Measurements from ENCODE around the gene F2R.
"Not testable (repeated sequence)": the region's sequence is repeated elsewhere in the genome, so short reads cannot be mapped to it uniquely, and the experiment has no call there.

The F2R gene
- total RNA-seq = 0.71 to 19.5 (median 1.7) reads per million in 3 experiments

DNA sequence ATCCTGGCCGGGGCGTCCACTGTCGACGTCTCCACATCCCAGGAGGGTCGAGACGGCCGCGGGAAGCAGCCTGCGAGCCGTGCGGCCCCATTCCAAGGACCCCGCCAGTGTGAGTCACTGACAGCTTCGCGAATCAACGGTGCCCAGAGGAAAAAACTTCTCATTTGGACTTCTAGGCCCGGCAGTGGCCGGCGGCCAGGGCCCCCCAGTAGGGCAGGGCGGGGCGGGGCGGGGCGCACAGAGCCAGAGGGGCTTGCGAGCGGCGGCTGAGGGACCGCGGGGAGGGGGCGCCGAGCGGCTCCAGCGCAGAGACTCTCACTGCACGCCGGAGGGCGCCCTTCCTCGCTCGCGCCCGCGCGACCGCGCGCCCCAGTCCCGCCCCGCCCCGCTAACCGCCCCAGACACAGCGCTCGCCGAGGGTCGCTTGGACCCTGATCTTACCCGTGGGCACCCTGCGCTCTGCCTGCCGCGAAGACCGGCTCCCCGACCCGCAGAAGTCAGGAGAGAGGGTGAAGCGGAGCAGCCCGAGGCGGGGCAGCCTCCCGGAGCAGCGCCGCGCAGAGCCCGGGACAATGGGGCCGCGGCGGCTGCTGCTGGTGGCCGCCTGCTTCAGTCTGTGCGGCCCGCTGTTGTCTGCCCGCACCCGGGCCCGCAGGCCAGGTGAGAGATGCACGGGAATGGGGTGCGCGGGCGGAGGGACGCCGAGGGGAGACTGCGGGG lies at the start of gene F2R:
Gene F2R (plus strand): TSS at position 391 of the 720 bp plus-strand sequence. CDS start 182 bp downstream, at position 573.
- DNase-seq = peak; percentile 38

DNA sequence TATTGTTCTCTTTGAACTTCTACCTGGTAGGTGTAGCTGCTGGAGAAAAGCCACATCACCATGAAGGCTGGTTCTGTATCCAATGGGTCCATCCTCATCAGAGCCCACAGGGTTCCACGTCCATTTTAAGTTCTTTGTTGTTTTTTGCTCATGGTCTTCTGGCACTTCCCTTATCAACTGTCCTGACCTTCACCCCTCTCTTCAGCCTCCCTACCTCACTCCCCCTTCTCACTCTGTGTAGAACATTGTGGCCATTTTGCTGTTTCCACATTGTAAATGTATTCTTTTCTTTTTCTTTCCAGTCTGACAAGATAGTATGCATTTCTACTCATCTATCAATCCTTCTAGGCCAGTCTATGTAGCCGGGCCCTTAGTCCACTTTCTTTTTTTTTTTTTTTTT lies 48.4 kb upstream of the F2R start:
- DNase-seq = no peak

DNA sequence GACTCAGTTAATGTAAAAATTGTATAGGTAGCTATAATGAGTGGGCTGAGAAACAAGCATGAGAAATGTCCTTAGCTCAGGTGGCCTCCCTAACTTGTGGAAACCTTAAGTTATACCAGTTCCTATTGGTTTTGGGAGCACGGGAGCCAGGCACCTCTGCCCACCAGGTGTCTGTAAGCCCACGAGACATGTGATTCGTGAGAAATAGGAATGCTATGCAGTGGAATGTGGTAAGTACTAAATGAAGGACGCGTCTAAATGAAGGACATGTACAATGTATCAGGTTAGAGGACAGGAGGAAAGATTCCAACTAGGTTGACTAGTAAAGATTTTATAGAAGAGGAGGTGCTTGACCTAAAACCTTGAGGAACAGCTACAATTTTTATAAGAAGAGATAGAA lies 46.7 kb upstream of the F2R start:
- no peak for DNase-seq

DNA sequence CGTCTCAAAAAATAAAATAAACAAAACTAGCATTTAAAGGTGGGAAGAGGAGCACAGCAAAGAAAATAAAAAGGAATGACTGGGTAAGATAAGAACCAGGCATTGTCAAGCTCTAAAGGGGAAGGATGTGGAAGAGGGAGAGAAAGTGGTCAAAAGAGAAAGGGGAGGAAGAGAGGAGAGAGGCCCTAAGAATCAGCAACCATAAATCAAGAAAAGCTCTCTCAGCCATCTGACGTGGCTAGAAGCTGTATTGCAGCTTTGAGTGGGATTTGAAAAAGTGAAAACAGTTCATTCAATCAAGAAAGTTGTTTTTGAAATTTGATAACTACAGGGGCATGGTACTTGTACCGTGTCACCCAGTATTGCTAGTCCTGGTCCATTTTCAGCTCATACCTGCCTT lies 45.4 kb upstream of the F2R start:
- no peak for DNase-seq

DNA sequence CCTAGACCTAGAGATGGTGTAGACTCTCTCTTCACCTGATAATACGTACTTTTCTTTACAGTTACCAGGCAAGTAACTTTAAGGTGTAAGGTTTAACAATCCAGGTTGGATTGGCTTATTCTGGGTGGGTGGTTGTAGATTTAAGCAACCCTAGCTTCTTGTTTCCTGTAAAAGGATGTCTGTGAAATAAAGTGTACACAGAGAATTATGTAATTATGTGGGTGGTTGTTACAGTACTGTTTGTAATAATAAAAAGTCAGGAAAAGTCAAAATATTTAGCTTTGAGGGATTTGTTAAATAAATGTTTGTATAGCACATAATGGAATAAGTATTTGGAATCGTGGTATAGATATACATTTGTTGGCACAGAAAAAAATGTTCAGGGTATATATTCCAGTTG lies 43.7 kb upstream of the F2R start:
- DNase-seq = no peak

DNA sequence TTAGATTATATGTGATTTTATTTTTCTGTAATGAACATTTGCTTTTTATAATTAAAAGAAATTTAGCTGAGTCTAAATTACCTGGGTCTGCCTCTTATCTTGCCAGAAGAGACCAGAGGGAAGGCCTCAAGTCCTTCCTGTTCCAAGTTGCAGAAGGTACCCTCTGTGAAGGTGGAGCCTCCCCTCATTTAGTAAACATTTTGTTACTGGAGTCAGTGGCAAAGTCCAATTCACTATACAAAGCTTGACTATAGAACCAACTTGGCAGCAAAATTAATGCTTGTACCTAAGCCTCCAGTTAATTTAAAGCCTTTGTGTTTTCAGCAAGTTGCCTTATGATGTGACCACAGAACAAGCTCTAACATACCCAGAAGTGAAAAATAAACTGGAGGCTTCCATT lies 42.8 kb upstream of the F2R start:
- no peak for DNase-seq

DNA sequence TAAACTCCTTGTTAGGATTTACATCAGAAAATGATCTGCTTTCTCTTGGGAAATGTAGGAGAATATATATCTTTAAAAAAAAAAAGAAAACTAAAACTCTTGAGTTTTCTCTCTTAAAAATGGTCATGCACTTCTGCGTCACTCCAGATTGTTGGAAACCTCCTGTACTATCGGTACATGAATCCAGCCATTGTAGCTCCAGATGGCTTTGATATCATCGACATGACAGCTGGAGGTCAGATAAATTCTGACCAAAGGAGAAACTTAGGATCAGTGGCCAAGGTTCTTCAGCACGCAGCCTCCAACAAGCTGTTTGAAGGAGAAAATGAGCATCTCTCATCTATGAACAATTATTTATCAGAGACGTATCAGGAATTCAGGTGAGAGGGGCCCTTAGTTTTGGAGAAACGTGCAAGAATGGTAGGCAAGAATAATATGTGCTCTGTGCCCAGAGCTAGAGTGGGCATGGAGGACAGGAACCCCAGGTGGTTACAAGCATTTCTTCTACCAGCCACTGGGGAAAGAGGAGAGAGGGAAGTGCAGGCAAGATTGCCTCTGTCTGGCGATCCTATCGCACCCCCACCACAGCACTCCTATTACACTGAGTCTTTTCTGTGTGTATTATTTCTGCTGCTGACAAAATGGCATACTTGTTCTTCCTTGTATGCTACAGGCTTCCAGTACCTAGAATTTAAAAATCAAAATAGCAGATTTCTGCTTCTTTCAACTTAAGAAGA lies 41.4 kb upstream of the F2R start:
- no peak for DNase-seq

DNA sequence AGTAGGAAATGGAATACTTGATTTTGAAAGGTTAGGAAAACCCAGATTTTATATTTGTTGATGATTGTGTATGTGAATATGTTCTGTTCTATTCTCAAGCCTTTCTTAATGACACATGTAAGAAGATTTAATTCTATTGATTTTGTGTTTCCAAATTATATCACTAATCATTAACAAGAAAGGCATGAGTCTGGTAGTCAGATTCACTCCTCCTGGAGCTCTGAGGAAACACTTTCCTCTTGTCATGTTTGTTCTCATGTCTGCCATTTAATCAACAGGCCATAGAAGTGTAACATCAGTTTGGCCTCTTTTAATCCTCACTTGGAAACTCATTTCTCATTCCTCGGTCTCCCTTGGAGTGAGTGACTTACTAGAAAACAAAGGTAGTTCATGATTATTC lies 40.6 kb upstream of the F2R start:
- DNase-seq = no peak

DNA sequence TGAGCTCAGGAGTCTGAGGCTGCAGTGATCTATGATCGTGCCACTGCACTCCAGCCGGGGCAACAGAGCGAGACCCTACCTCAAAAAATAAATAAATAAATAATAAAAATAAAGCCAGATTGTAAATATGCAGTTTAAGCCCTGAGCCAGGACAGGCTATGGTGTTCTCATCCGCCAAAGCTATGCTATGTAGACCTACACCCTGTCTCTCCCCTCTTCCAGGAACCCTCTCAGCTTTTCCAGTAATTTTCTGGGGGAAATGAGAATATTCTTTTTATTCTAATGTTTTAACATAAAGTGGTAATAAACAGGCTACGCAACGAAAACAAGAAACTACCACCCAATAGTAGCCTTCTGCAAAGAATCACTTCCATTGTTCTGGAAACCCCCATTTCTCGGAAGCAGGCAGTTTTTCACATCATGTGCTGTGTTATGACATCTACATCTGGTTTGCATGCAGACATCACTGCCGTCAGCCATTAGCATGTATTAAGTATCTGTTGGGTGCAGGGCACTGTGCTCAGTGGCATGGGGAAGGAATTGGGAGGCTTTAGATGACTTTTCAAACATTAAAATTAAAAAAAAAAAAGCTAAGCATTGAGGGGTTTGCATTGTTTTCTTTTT lies 38.0 kb upstream of the F2R start:
- no peak for DNase-seq

DNA sequence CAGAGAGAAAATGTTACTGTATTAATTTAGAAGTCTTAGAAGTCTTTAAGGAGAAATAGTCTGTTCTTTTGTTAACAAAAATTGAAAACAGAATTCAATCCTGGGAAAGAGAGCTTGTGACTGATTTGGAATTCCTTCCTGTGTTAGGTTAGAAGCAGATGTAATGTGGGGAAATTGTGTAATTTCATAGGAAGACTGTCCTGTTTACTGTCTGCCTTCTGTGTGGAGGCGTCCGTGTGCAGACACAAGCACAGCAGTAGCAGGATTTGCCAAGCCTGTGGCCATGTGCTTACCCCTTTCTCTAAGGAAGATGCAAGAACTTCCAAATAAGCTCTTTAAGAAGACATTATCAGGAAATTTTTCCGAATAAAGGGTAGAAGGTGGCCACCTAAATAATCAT lies 36.7 kb upstream of the F2R start:
- DNase-seq = no peak

DNA sequence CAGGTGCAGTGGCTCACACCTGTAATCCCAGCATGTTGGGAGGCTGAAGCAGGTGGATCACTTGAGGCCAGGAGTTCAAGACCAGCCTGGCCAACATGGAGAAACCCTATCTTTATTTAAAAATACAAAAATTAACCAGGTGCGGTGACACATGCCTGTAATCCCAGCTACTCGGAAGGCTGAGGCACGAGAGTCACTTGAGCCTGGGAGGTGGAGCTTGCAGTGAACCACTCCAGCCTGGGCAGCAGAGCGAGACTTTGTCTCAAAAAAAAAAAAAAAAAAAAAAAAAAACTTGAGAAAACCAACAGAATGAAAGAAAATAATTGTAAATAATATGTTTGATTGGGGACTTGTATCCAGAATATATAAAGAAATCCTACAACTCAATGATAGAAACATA lies 35.1 kb upstream of the F2R start:
- DNase-seq = not testable (repeated sequence)

DNA sequence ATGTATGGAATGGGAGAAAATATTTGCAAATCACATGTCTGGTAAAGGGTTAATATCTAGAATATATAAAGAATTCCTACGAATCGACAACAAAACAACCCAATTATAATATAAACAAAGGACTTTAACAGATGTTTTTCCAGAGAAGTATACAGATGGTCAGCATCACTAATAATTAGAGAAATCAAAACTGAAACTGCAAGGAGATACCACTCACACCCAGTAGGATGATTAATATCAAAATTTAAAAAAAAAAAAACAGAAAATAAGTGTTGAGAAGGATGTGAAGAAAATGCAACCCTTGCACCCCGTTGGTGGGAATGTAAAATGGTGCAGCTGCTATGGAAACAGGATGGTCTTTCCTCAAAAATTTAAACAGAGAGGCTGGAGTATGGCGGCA lies 34.6 kb upstream of the F2R start:
- DNase-seq = no peak

DNA sequence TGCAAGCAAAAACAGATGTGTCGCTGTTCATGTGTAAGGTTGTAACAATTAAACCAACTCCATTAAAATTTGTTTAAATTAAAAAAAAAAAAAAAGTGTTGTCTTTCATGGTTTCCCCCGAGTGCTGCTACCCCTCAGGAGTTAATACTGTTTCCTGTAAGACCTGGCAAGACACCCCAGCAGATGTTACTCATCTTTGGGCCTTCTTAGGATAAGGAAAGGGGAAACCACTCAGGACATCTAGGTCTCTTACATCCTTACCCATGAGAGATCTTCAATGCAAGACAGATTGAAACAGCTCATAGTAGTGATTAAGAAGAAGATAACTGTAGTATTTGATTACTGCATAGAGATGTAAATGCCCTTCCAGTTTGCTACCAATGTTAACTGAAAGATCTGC lies 33.5 kb upstream of the F2R start:
- DNase-seq = no peak

DNA sequence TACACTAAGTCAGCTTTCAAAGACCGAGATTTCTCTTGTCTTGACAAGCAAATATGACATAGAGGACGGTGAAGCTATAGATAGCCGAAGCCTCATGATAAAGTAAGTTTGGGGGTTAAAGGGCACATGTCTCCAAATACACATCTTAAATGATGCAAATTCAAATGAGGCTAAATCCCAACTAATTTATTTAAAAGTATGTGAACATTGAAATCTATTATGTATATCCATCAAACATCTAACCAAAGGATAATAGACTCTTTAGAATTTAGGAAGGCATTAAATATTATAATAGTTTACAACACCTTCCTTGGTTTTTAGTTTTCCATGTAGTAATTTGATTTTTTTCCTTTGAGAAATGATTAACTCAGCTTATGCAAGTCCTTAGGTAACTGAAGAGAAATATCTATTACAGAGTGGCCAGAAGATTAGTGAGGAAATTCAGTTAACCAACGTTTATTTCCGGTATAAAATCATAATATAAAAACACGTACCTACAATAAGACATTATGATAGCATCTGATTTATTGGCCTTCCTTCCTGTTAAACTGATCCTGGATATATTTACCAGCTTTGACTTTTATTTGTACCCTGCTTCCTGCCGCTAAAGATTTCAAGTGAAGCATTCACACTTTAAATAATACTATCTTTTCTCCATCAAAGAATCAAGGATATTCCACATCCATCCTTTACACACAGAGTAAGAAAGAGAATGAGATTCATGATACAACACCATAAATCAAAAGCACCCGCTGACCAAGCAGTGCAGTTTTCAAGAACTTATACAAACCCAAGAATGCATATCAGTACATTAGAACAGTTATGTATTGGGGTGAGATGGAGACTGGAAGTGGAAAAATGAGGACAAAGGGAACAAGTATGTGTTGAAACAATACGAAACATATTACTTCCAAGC lies 31.9 kb upstream of the F2R start:
- no peak for DNase-seq

DNA sequence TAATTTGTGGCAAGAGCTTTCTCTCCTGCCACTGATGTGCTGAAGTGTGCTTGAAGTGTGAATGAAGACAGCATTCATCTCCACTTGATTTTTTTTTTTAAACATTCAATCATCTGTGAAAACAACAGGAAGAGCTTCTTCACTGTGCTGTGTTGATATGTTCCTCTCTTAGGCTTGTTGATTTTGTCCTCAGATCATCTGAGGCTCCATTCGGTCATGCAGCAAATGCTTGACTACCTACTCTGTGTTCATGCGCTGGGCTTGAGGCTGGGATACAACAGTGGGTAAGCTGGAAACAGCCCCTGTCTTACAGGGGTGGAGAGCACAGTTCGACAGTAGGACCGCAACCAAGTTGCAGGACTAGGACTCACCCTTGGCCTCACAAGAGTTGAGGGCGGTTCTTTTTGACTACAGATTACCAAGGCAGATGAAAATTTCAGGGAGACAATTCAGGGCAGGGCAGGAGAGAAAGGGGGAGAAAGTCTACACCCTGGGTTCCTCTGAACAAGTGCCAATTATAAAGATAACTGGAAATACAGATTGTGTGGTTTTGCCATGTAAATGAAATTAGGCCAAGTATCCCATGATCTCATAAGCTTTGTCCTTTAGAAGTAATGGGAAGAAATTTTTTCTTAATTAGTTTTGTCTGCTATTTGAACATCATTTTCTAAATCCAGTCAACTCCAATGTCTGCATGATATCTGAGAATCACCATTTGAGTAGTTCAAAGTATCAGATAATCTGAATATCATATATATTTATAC lies 31.0 kb upstream of the F2R start:
- no peak for DNase-seq

DNA sequence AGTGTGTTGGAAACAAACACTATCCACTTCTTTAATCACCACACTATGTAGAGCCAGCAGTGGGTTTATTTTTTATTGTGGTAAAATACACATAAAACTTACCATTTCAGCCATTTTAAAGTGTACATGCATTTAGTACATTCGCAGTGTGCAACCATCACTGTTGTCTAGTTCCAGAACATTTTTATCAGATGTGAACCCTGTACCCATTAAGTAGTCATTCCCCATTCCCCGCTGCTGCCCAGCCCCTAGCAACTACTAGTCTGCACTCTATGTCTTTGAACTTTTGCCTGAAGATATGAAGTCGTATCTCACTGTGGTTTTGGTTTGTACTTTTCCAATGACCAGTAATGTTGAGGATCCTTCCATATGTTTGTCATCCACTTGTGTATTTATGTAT lies 30.2 kb upstream of the F2R start:
- DNase-seq = no peak

DNA sequence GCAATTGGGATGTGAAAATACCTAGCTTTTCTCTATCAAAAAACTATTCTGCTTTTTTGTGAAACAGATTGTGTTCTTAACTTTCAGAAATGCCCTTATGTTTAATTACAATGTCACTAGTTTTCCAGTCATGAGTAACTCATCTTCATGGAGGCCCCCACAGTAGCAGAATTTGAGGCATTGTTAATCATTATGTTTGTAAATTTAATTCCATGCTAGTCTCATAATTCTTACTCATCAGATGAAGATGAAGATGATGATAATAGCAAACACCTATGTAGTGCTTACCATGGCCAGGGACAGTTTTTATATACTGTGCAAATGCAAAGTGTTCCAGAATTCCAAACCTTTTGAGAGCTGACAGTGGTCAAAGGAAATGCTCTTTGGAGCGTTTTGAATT lies 27.7 kb upstream of the F2R start:
- no peak for DNase-seq

DNA sequence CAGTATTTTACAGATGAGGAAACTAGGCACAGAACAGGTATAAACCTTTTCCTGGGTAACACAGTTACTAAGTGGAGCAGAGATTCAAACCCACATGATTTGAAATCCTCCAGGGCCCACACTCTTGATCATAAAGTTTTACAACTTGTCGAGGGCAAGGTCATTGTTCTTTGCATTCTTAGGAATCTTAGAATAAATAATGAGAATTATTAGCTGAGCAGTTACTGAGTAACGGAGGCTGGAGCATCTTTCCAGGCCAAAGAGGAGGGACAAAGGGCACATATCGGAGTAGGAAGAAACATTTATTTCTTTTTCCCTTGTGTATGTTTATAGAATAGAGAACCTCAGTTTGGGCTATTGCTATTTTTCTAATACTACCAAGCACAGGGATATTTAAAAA lies 27.1 kb upstream of the F2R start:
- no peak for DNase-seq

DNA sequence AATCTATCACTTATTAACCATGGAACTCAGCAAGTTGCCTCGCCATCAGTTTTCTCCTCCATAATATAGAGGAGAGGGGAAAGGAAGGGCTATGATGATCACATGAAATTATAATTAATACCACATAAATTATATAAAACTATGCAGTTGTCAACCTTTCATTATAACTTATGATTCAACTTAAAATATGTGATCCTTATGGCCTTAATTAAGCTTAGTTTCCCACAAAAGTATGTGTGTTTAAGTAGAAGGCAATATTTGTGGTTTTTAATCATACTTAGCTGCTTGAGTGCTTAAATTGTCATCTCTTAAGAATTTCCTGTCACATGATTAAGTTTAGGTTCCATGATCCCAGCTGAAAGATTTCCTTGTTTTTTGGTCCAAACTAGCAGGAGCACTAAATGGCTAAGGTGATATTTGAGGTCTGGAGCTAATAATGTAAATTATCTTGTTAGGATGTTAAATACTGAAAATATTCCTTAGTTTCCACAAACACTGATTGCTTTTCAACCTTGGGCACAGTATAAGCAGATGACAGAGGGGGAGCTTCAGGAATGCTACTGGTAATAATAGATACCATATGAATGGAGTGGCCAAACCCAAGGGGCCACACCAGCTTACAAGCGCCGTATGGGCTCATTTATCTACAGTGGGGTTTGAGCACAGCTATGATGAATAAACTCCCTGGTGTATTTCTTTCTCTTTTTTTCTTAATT lies 26.4 kb upstream of the F2R start:
- DNase-seq = no peak

DNA sequence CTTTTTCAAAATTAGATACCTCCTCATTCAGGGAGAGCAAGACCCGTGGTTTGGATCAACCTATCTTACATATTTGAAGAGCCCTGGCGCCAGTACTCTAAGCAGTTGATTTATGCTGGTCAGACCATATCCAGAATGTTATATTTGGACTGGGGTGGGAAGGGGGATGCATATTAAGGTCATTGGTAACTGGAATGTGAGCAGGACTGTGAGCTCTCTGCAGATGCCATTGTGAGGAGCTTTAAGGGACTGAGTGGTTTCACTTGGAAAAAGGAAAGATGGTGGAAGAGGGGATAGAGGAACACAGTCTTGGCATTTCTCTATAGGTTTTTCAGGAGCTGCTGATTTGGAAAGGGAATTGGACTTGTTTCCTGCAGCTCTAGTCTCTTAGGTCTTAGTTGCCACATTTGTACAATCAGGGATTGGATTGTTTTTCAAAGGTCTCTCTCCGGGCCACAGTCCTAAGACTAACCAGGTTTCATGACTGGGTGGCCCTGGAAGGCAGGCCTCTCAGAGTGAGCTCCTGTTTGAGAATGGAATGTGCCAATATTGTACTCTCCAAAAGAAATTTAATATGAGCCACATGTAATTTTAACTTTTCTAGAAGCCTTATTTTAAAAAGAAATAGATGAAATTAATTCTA lies 25.8 kb upstream of the F2R start:
- no peak for DNase-seq
